Thoracic aorta (tissue), 2 donors: ENCODE results near the gene IRAK2. TPM values are rescaled to one million over a fixed set of nuclear protein-coding genes. Genes with fewer than 3 reads are reported as not detected.

Experiments used
- ATAC-seq: fragments of 150-250 bp; one replicate; pipeline ENCODE4 v1.8.0; 2017; ENCODE audit warnings: low read depth; ENCODE audit not compliant: insufficient number of reproducible peaks, low FRiP score
- DNase-seq: peaks from one replicate; pipeline ENCODE4 v3.0.0-alpha.2; 2020; ENCODE audit warnings: low spot score
- H3K27ac ChIP-seq, 2 donors: fragments of 200-600 bp; sonication (generic); 1 replicate in 1 of 2; 2 replicates in 1 of 2; pipeline ENCODE4 v1.5.1; 2016; ENCODE audit warnings: mild to moderate bottlenecking in 2 of 2, moderate library complexity in 2 of 2
- H3K27me3 ChIP-seq: fragments of 200-600 bp; sonication (generic); replicated peaks from 2 replicates; pipeline ENCODE4 v1.6.0; 2016; ENCODE audit warnings: mild to moderate bottlenecking; ENCODE audit not compliant: insufficient read depth
- H3K36me3 ChIP-seq: fragments of 200-600 bp; sonication (generic); one replicate; pipeline ENCODE4 v1.5.1; 2016
- H3K4me1 ChIP-seq, 2 donors: fragments of 200-600 bp; sonication (generic); 1 replicate in 1 of 2; 2 replicates in 1 of 2; pipeline versions ENCODE4 v1.5.1 to v1.6.0; 2016; ENCODE audit warnings: low read depth in 2 of 2, mild to moderate bottlenecking in 1 of 2; ENCODE audit not compliant: control insufficient read depth in 1 of 2
- H3K4me3 ChIP-seq: fragments of 200-600 bp; sonication (generic); 2 replicates; pipeline ENCODE4 v1.5.1; 2016; ENCODE audit warnings: mild to moderate bottlenecking
- H3K9me3 ChIP-seq: fragments of 200-600 bp; sonication (generic); 2 replicates; pipeline ENCODE4 v1.5.1; 2016
- CTCF ChIP-seq: fragments of 200-600 bp; sonication (generic); IDR thresholded peaks from one replicate; pipeline ENCODE4 v1.5.1; 2019; ENCODE audit warnings: antibody characterized with exemption
- total RNA-seq, 2 donors: library from RNA; depleted of rRNA; stranded (reverse); fragments of >200 nt; gene quantifications; one replicate each; pipeline versions ENCODE4 v1.1.0 to v1.2.3, GENCODE V29; 2016

The IRAK2 gene
- 10 to 100 TPM in 1 of 2 donors, 1 to 10 TPM in 1; 5.7 to 13.8 TPM for total RNA-seq

GRCh38 chr3:10164546-10165393 lies at the start of gene IRAK2:
IRAK2 (plus strand) TSS chr3:10164919; CDS start chr3:10164955, 36 bp downstream.
- peak; percentile 31 for DNase-seq

GRCh38 chr3:10115326-10116137 lies 49.2 kb upstream of the IRAK2 start, which contains the start of gene BRK1:
BRK1 (plus strand) TSS chr3:10115675; CDS start chr3:10115702, 27 bp downstream.
- peaks cover 17 to 31% of the 10 kb centered on the region in 2 donors for H3K4me1 ChIP-seq

More at GRCh38 chr3:10164546-10165393, at the start of gene IRAK2:
- Histone ChIP-seq H3K27me3 (no peaks in the 10 kb centered on the region), H3K4me1 (peaks cover 9 to 15% of the 10 kb centered on the region in 2 donors), H3K36me3 (no peaks in the 10 kb centered on the region), H3K9me3 (no peaks in the 10 kb centered on the region), H3K4me3 (peak within 1 kb of the TSS; percentile 87), H3K27ac (peak within 1 kb of the TSS; percentile 60 to 85)
- peak; percentile 99 for TF ChIP-seq CTCF
- ATAC-seq, result peak; percentile 81

GRCh38 chr3:10116138-10116460 lies 48.6 kb upstream of the IRAK2 start:
- DNase-seq (no peak), ATAC-seq (no peak)
- TF ChIP-seq CTCF, result no peak
- Histone ChIP-seq H3K4me1 (peaks cover 17 to 31% of the 10 kb centered on the region in 2 donors), H3K4me3 (peak overlapping the region; percentile 94), H3K9me3 (no peaks in the 10 kb centered on the region), H3K27ac (peak overlapping the region; percentile 79 to 86), H3K27me3 (no peaks in the 10 kb centered on the region), H3K36me3 (no peaks in the 10 kb centered on the region)

More at GRCh38 chr3:10115326-10116137, 49.2 kb upstream of the IRAK2 start, which contains the start of gene BRK1:
- Histone ChIP-seq H3K9me3 (no peaks in the 10 kb centered on the region), H3K36me3 (no peaks in the 10 kb centered on the region), H3K27me3 (no peaks in the 10 kb centered on the region), H3K4me3 (peak within 1 kb of the TSS; percentile 94), H3K27ac (peak within 1 kb of the TSS; percentile 79 to 86)
- TF ChIP-seq CTCF, result no peak
- peak; percentile 88 for DNase-seq
- ATAC-seq, result peak; percentile 95

- TF ChIP-seq CTCF, result no peak
- no peaks in the 10 kb centered on the region for H3K27me3 ChIP-seq
- no peaks in the 10 kb centered on the region for H3K9me3 ChIP-seq
- no peak for DNase-seq
- no peaks in the 10 kb centered on the region for H3K36me3 ChIP-seq
- ATAC-seq, result no peak
- H3K4me1 ChIP-seq, result peaks cover 17 to 31% of the 10 kb centered on the region in 2 donors
- no peak overlapping the region for H3K27ac ChIP-seq
- peak overlapping the region; percentile 94 for H3K4me3 ChIP-seq
Observed at GRCh38 chr3:10116928-10117327, 47.8 kb upstream of the IRAK2 start.

- H3K4me1 ChIP-seq, result peaks cover 17 to 31% of the 10 kb centered on the region in 2 donors
- H3K36me3 ChIP-seq, result peaks cover 3% of the 10 kb centered on the region
- H3K9me3 ChIP-seq, result no peaks in the 10 kb centered on the region
- TF ChIP-seq CTCF, result no peak
- no peak overlapping the region for H3K27ac ChIP-seq
- H3K4me3 ChIP-seq, result no peak overlapping the region
- no peak for DNase-seq
- no peaks in the 10 kb centered on the region for H3K27me3 ChIP-seq
- ATAC-seq, result no peak
Observed at GRCh38 chr3:10119376-10119775, 45.3 kb upstream of the IRAK2 start.
